ENCODE results near the gene CHPT1.
"Not testable (repeated sequence)": the region's sequence is repeated elsewhere in the genome, so short reads cannot be mapped to it uniquely, and the experiment has no call there.

Gene CHPT1

GRCh38 chr12:101671157-101671791, 26.2 kb upstream of the CHPT1 start:
- no peak for TF ChIP-seq ZNF274 (IDR thresholded peaks at IDR 0.05; ENCODE audit: low read depth, low read length)
- no peak overlapping the region for H3K4me3 ChIP-seq (ENCODE audit: low read length)

GRCh38 chr12:101671833-101672232, 25.6 kb upstream of the CHPT1 start:
- no peak for TF ChIP-seq ZNF274 (IDR thresholded peaks at IDR 0.05; ENCODE audit: low read depth, low read length)

GRCh38 chr12:101675555-101675954, 21.9 kb upstream of the CHPT1 start:
- no peak for TF ChIP-seq ZNF274 (IDR thresholded peaks at IDR 0.05; ENCODE audit: low read depth, low read length)
- H3K4me3 ChIP-seq (ENCODE audit: low read length) = no peak overlapping the region

More at GRCh38 chr12:101671833-101672232, 25.6 kb upstream of the CHPT1 start:
- no peak overlapping the region for H3K4me3 ChIP-seq (ENCODE audit: low read length)

- not testable (repeated sequence) for H3K4me3 ChIP-seq (ENCODE audit: low read length)
Observed at GRCh38 chr12:101676497-101676896, 20.9 kb upstream of the CHPT1 start.

- H3K4me3 ChIP-seq (ENCODE audit: low read length) = no peak overlapping the region
- TF ChIP-seq ZNF274 (IDR thresholded peaks at IDR 0.05; ENCODE audit: low read depth, low read length) = no peak
Observed at GRCh38 chr12:101678081-101678480, 19.4 kb upstream of the CHPT1 start.

DNA sequence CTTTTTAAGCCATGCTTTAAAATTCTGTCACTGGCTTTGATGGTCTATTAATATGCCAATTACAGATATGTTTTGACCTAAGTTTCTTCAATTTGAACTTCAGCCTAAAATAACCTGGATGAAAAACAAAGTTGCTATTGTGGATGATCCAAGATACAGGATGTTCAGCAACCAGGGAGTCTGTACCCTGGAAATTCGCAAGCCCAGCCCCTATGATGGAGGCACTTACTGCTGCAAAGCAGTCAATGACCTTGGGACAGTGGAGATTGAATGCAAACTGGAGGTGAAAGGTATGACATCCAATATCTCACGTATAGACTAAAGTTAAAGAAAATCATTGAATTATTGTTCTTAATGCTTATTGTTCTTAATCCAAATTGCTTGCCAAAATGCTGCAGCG, 17.2 kb upstream of the CHPT1 start:
- TF ChIP-seq ZNF274 (IDR thresholded peaks at IDR 0.05; ENCODE audit: low read depth, low read length) = no peak
- no peak overlapping the region for H3K4me3 ChIP-seq (ENCODE audit: low read length)

DNA sequence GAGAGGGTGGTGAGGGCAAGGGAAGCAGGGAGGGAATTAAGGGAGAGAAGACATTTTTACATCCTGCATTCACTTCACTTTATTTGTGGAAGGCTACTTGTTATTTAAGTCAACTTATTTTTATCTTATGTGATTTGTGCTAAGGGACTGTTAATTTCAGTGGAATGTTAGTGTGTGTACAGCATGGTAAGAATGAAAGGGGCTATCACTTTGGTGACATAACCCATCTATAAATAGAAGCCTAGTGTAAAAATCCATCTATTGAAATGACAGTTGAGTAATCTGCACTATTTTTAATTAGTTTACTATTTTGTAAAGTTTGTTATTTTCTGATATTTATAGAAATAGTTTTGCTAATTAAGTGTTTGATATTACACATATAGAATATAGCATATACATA, 16.8 kb upstream of the CHPT1 start:
- TF ChIP-seq ZNF274 (IDR thresholded peaks at IDR 0.05; ENCODE audit: low read depth, low read length) = no peak
- no peak overlapping the region for H3K4me3 ChIP-seq (ENCODE audit: low read length)

- H3K4me3 ChIP-seq (ENCODE audit: low read length) = not testable (repeated sequence)
Observed at GRCh38 chr12:101681627-101682026, 15.8 kb upstream of the CHPT1 start.

GRCh38 chr12:101685092-101685491, 12.3 kb upstream of the CHPT1 start:
- no peak overlapping the region for H3K4me3 ChIP-seq (ENCODE audit: low read length)
- no peak for TF ChIP-seq ZNF274 (IDR thresholded peaks at IDR 0.05; ENCODE audit: low read depth, low read length)

- H3K4me3 ChIP-seq (ENCODE audit: low read length) = no peak overlapping the region
- no peak for TF ChIP-seq ZNF274 (IDR thresholded peaks at IDR 0.05; ENCODE audit: low read depth, low read length)
Observed at GRCh38 chr12:101686176-101686575, 11.3 kb upstream of the CHPT1 start.

GRCh38 chr12:101690544-101691098, 6.8 kb upstream of the CHPT1 start:
- no peak for TF ChIP-seq ZNF274 (IDR thresholded peaks at IDR 0.05; ENCODE audit: low read depth, low read length)
- no peak overlapping the region for H3K4me3 ChIP-seq (ENCODE audit: low read length)

- H3K4me3 ChIP-seq (ENCODE audit: low read length) = no peak overlapping the region
- no peak for TF ChIP-seq ZNF274 (IDR thresholded peaks at IDR 0.05; ENCODE audit: low read depth, low read length)
Observed at GRCh38 chr12:101691503-101692096, 5.8 kb upstream of the CHPT1 start.

DNA sequence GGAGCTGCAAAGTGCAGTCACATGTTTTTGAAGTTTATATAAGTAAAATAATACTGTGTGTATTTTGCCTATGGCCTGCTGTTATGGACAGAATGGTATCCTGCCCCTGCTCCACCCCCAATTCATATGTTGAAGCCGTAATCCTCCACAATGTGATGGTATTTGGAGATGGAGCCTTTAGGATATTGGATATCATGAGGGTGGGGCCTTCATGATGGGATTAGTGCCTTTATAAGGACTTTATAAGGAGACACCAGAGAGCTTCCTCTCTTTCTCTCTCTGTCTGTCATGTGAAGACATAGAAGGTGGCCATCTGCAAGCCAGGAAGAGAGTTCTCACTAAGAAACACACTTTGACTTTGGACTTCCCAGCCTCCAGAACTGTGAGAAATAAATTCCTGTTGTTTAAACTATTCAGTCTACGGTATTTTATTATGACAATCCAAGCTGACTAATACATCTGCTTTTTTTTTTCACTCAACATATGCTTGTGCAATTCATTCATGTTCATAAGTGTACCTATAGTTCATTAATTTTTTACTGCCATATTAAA, 3.1 kb upstream of the CHPT1 start:
- no peak overlapping the region for H3K4me3 ChIP-seq (ENCODE audit: low read length)
- no peak for TF ChIP-seq ZNF274 (IDR thresholded peaks at IDR 0.05; ENCODE audit: low read depth, low read length)

DNA sequence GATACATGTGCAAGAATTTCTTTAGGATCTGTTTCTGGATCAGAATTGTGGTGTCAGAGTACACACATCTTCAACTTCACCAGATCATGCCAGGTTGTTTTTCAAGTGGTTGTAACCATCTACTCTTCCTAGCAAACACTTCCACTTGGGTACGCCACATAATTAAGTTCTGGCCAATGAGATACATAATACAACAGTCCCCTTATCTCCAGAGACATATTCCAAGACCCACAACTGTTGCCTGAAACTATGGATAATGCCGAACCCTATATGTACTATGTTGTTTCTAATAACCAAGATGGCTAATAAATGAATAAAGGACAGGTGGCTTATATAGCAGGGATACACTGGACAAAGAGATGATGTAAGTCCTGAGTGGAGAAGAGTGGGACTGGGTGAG, 2.5 kb upstream of the CHPT1 start:
- TF ChIP-seq ZNF274 (IDR thresholded peaks at IDR 0.05; ENCODE audit: low read depth, low read length) = no peak
- no peak overlapping the region for H3K4me3 ChIP-seq (ENCODE audit: low read length)

- no peak for TF ChIP-seq ZNF274 (IDR thresholded peaks at IDR 0.05; ENCODE audit: low read depth, low read length)
- no peak overlapping the region for H3K4me3 ChIP-seq (ENCODE audit: low read length)
Observed at GRCh38 chr12:101695706-101696105, 1.7 kb upstream of the CHPT1 start.
